A549 (cell line): ENCODE data around the gene USP32. TPM values are rescaled to one million over a fixed set of nuclear protein-coding genes. Genes with fewer than 3 reads are reported as not detected.

Experiments
- ATAC-seq, 2 experiments: fragments of 200-7000 bp in 1 of 2; fragments of >200 bp in 1 of 2; cut with Nextera tagmentation in 1 of 2; cut with Tn5 transposase in 1 of 2; 3 replicates each; pipeline versions ENCODE4 v1.8.0 to v1.9.1; 2018 to 2020; ENCODE audit warnings: mild to moderate bottlenecking in 1 of 2, moderate library complexity in 1 of 2
- CTCF ChIA-PET: fragments of 300-600 bp; sonication (Branson Sonifier 250); formaldehyde crosslinking; extraction: SDS; loops from one replicate; lab custom pipeline; 2021; ENCODE audit warnings: antibody characterized with exemption, inconsistent platforms; lab: Yijun Ruan, JAX
- POLR2A ChIA-PET: fragments of 350-600 bp; formaldehyde crosslinking; extraction: SDS; loops from one replicate; lab custom pipeline; 2021; ENCODE audit warnings: antibody characterized with exemption, inconsistent platforms; lab: Yijun Ruan, JAX
- DNase-seq, 2 experiments: peaks; one replicate each; pipeline versions ENCODE4 v3.0.0 to v3.0.0-alpha.2; 2011 to 2016; ENCODE audit warnings: low read depth in 1 of 2, low spot score in 1 of 2
- FAIRE-seq: peaks from 2 replicates; lab custom pipeline; 2011; peaks lifted over from hg19 to GRCh38; lab: Jason Lieb, UNC
- H3K27ac ChIP-seq, 2 experiments: fragments of >200 bp; sonication (Bioruptor Twin); formaldehyde crosslinking; 3 replicates each; pipeline ENCODE4 v1.5.1; 2016 to 2017
- H3K4me1 ChIP-seq: fragments of >200 bp; sonication (Bioruptor Twin); formaldehyde crosslinking; 3 replicates; pipeline ENCODE4 v1.6.1; 2016
- H3K4me2 ChIP-seq: fragments of >200 bp; sonication (Bioruptor Twin); formaldehyde crosslinking; 3 replicates; pipeline ENCODE4 v1.6.1; 2016
- H3K4me3 ChIP-seq: fragments of >200 bp; sonication (Bioruptor Twin); formaldehyde crosslinking; 3 replicates; pipeline ENCODE4 v1.5.1; 2016
- H3K9me3 ChIP-seq: fragments of >200 bp; sonication (Bioruptor Twin); formaldehyde crosslinking; 3 replicates; pipeline ENCODE4 v1.6.1; 2016
- CEBPB ChIP-seq, 2 experiments: fragments of >200 bp in 1 of 2; sonication (Bioruptor Twin) in 1 of 2; formaldehyde crosslinking in 1 of 2; IDR thresholded peaks; 2 replicates each; pipeline ENCODE4 v1.6.1; 2012 to 2016
- CHD4 ChIP-seq: fragments of 200-600 bp; sonication (generic); IDR thresholded peaks from 2 replicates; pipeline ENCODE4 v1.6.1; 2016; ENCODE audit warnings: antibody characterized with exemption, mild to moderate bottlenecking, borderline replicate concordance
- EHF ChIP-seq: fragments of 250-450 bp; sonication (Bioruptor Pico); IDR thresholded peaks from 2 replicates; pipeline ENCODE4 v1.5.0; 2020; ENCODE audit warnings: mild to moderate bottlenecking
- EHMT2 ChIP-seq: fragments of 200-600 bp; sonication (generic); IDR thresholded peaks from 2 replicates; pipeline ENCODE4 v1.6.1; 2016; ENCODE audit warnings: antibody characterized with exemption, low read depth, mild to moderate bottlenecking, moderate library complexity
- ESRRA ChIP-seq: fragments of 150-350 bp; IDR thresholded peaks from 2 replicates; pipeline ENCODE4 v1.6.1; 2014; ENCODE audit warnings: mild to moderate bottlenecking, low read length, borderline replicate concordance
- FOXS1 ChIP-seq: fragments of 250-450 bp; sonication (Bioruptor Pico); IDR thresholded peaks from 2 replicates; pipeline ENCODE4 v1.5.0; 2020; ENCODE audit warnings: mild to moderate bottlenecking, moderate library complexity
- GATA3 ChIP-seq: IDR thresholded peaks from 2 replicates; pipeline ENCODE4 v1.6.1; 2012; ENCODE audit warnings: borderline replicate concordance
- HDAC2 ChIP-seq: fragments of 200-600 bp; sonication (generic); IDR thresholded peaks from 2 replicates; pipeline ENCODE4 v1.6.1; 2016
- HOXA7 ChIP-seq: fragments of 250-450 bp; sonication (Bioruptor Pico); IDR thresholded peaks from 2 replicates; pipeline ENCODE4 v1.5.0; 2020; ENCODE audit warnings: mild to moderate bottlenecking, moderate library complexity
- HOXB13 ChIP-seq: fragments of 250-450 bp; sonication (Bioruptor Pico); IDR thresholded peaks from 2 replicates; pipeline ENCODE4 v1.5.0; 2020; ENCODE audit warnings: low read depth, mild to moderate bottlenecking, moderate library complexity
- JUN ChIP-seq, 2 experiments: fragments of >200 bp; sonication (Bioruptor Twin); formaldehyde crosslinking; IDR thresholded peaks; 2 replicates in 1 of 2; 3 replicates in 1 of 2; pipeline ENCODE4 v1.6.1; 2016 to 2017
- JUNB ChIP-seq: fragments of >200 bp; sonication (Bioruptor Twin); formaldehyde crosslinking; IDR thresholded peaks from 2 replicates; pipeline ENCODE4 v1.6.1; 2016
- KDM1A ChIP-seq: fragments of 200-600 bp; sonication (generic); IDR thresholded peaks from 2 replicates; pipeline ENCODE4 v1.6.1; 2016; ENCODE audit warnings: low read depth, mild to moderate bottlenecking
- MAFK ChIP-seq: fragments of 450-650 bp; IDR thresholded peaks from 2 replicates; pipeline ENCODE4 v1.6.1; 2014; ENCODE audit not compliant: partially characterized antibody
- MAZ ChIP-seq: fragments of 150-350 bp; IDR thresholded peaks from 2 replicates; pipeline ENCODE4 v1.6.1; 2014; ENCODE audit warnings: antibody characterized with exemption, low read depth, low read length, borderline replicate concordance
- NPAS2 ChIP-seq: fragments of 250-450 bp; sonication (Bioruptor Pico); IDR thresholded peaks from 2 replicates; pipeline ENCODE4 v1.8.0; 2022; ENCODE audit warnings: mild to moderate bottlenecking, moderate library complexity, borderline replicate concordance
- POLR2A ChIP-seq: IDR thresholded peaks from 2 replicates; pipeline ENCODE4 v1.6.1; 2012; ENCODE audit warnings: mild to moderate bottlenecking, low read length
- POLR2AphosphoS2 ChIP-seq: conservative IDR thresholded peaks from 2 replicates; pipeline ENCODE4 v1.6.1; 2012; ENCODE audit warnings: low read length, improper control_type of control experiment, inconsistent platforms
- RARB ChIP-seq: fragments of 250-450 bp; sonication (Bioruptor Pico); IDR thresholded peaks from 2 replicates; pipeline ENCODE4 v1.8.0; 2021; ENCODE audit warnings: mild to moderate bottlenecking, moderate library complexity
- RCOR1 ChIP-seq: fragments of 150-350 bp; IDR thresholded peaks from 2 replicates; pipeline ENCODE4 v1.6.1; 2014; ENCODE audit warnings: antibody characterized with exemption, low read length, low read depth
- RFX5 ChIP-seq: fragments of 450-650 bp; IDR thresholded peaks from 2 replicates; pipeline ENCODE4 v1.7.1; 2014; ENCODE audit warnings: antibody characterized with exemption, mild to moderate bottlenecking, moderate library complexity
- SMC3 ChIP-seq: fragments of >200 bp; sonication (Bioruptor Twin); formaldehyde crosslinking; IDR thresholded peaks from 3 replicates; pipeline ENCODE4 v1.6.1; 2018; ENCODE audit warnings: inconsistent platforms
- SREBF2 ChIP-seq: fragments of 450-650 bp; IDR thresholded peaks from 2 replicates; pipeline ENCODE4 v1.6.1; 2014; ENCODE audit warnings: mild to moderate bottlenecking, moderate library complexity
- ZC3H11A ChIP-seq: fragments of 450-650 bp; IDR thresholded peaks from 2 replicates; pipeline ENCODE4 v1.6.1; 2014; ENCODE audit warnings: antibody characterized with exemption, mild to moderate bottlenecking
- ZFP36 ChIP-seq: fragments of 450-650 bp; IDR thresholded peaks from 2 replicates; pipeline ENCODE4 v1.6.1; 2014; ENCODE audit warnings: borderline replicate concordance; ENCODE audit not compliant: partially characterized antibody
- ZNF302 ChIP-seq: fragments of 250-450 bp; sonication (Bioruptor Pico); IDR thresholded peaks from 2 replicates; pipeline ENCODE4 v1.9.0; 2021; ENCODE audit warnings: inconsistent platforms, mild to moderate bottlenecking, moderate library complexity
- WGBS: methylation state at CpG from one replicate; pipeline ENCODE4 v1.1.6; 2017; ENCODE audit errors: missing lambda C conversion rate; 5-methylcytosine and 5-hydroxymethylcytosine counted together
- polyA plus RNA-seq, 4 experiments: library from polyadenylated mRNA; depleted of rRNA in 3 of 4; stranded (reverse); fragments of >200 nt; fragmentation: RNase III in 1 of 4; extraction: RNeasy Plus Mini Kit Qiagen cat#74134 plus additional on column Dnase treatment in 1 of 4; gene quantifications; 2 replicates in 3 of 4; 3 replicates in 1 of 4; pipeline ENCODE4 v1.2.3, GENCODE V29; 2011 to 2017
- TF ChIP-seq, protein P1 (sequence below): fragments of 150-350 bp; IDR thresholded peaks from 2 replicates; pipeline ENCODE4 v1.6.1; 2014; ENCODE audit warnings: low read depth, mild to moderate bottlenecking, low read length
- TF ChIP-seq, protein P2 (sequence below): fragments of >200 bp; sonication (Bioruptor Twin); formaldehyde crosslinking; IDR thresholded peaks from 3 replicates; pipeline ENCODE4 v1.6.1; 2016
- TF ChIP-seq, protein P3 (sequence below): fragments of 250-450 bp; sonication (Bioruptor Pico); IDR thresholded peaks from 2 replicates; pipeline ENCODE4 v1.5.0; 2021; ENCODE audit warnings: mild to moderate bottlenecking, moderate library complexity, borderline replicate concordance
- TF ChIP-seq, protein P4 (sequence below): fragments of 250-450 bp; sonication (Bioruptor Pico); IDR thresholded peaks from 2 replicates; pipeline ENCODE4 v1.5.0; 2020; ENCODE audit warnings: low read depth, mild to moderate bottlenecking, moderate library complexity

Gene USP32
- polyA plus RNA-seq, 2 of the 4 experiments (the other 2 are of a cell fraction) = 35.4 to 52.2 TPM

DNA sequence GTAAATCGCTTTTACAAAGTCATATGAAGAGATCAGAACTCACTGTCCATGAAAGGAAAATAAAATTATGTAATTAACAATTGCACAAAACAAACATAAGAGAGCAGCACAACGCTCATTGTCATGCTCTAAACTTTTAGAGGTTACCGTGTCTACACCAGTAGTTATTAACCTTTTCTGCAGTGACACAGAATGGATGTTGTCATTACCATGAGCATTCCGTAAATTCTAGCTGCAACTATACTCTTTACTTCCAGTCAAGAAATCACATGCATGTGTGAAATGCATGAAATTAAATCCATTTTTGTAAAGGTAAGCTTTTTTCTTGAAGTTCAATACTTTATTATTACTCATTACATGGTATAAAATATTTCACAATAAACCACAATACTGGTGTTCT, 38.2 kb downstream of the USP32 start:
- ChIA-PET POLR2A (no interaction called here), CTCF (no interaction called here)
- Histone ChIP-seq H3K4me3 (no peak overlapping the region), H3K4me2 (peak overlapping the region; percentile 60), H3K9me3 (no peaks in the 10 kb centered on the region), H3K4me1 (peaks cover 49% of the 10 kb centered on the region), H3K27ac (no peak overlapping the region)
- DNase-seq = no peak
- WGBS = 84% methylated on average over 4 of the region's 4 CpGs
- no peak for FAIRE-seq
- TF ChIP-seq ZFP36 (no peak), KDM1A (no peak), ZC3H11A (no peak), RARB (no peak), SREBF2 (no peak), RCOR1 (no peak), POLR2AphosphoS2 (no peak), NPAS2 (CRISPR knock-in tag) (no peak), EHMT2 (no peak), ESRRA (no peak), RFX5 (no peak), SMC3 (no peak)
- TF ChIP-seq, protein P1, sequence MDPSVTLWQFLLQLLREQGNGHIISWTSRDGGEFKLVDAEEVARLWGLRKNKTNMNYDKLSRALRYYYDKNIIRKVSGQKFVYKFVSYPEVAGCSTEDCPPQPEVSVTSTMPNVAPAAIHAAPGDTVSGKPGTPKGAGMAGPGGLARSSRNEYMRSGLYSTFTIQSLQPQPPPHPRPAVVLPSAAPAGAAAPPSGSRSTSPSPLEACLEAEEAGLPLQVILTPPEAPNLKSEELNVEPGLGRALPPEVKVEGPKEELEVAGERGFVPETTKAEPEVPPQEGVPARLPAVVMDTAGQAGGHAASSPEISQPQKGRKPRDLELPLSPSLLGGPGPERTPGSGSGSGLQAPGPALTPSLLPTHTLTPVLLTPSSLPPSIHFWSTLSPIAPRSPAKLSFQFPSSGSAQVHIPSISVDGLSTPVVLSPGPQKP = no peak
- no peak for ATAC-seq

DNA sequence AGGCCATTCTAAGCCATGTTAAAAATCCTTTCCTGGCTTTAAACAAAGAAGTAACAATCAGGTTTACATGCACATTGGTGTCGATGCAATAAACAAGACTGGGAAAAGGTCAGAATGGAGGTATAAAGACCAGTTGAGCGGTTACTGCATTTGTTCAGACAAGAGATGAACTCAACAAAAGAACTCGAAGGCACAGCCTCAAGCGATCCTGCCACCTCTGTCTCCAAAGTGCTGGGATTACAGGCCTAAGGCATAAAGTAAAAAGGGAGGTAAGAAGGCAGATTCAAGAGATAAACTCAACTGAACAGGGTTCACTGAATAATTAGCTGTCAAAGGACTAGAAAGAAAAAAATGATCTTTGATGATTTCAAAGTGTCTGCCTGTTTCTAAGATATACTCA, 39.4 kb downstream of the USP32 start:
- CTCF ChIA-PET = no interaction called here
- DNase-seq (no peak), ATAC-seq (no peak), FAIRE-seq (no peak)
- POLR2A ChIA-PET = no interaction called here
- no peaks in the 10 kb centered on the region for H3K9me3 ChIP-seq
- H3K27ac ChIP-seq = no peak overlapping the region
- H3K4me3 ChIP-seq = no peak overlapping the region
- H3K4me2 ChIP-seq = no peak overlapping the region
- TF ChIP-seq HOXA7 (CRISPR knock-in tag) (no peak), RCOR1 (no peak), GATA3 (no peak), CHD4 (no peak), EHF (CRISPR knock-in tag) (no peak)
- TF ChIP-seq, protein P2, sequence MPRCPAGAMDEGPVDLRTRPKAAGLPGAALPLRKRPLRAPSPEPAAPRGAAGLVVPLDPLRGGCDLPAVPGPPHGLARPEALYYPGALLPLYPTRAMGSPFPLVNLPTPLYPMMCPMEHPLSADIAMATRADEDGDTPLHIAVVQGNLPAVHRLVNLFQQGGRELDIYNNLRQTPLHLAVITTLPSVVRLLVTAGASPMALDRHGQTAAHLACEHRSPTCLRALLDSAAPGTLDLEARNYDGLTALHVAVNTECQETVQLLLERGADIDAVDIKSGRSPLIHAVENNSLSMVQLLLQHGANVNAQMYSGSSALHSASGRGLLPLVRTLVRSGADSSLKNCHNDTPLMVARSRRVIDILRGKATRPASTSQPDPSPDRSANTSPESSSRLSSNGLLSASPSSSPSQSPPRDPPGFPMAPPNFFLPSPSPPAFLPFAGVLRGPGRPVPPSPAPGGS = no peak
- TF ChIP-seq, protein P3, sequence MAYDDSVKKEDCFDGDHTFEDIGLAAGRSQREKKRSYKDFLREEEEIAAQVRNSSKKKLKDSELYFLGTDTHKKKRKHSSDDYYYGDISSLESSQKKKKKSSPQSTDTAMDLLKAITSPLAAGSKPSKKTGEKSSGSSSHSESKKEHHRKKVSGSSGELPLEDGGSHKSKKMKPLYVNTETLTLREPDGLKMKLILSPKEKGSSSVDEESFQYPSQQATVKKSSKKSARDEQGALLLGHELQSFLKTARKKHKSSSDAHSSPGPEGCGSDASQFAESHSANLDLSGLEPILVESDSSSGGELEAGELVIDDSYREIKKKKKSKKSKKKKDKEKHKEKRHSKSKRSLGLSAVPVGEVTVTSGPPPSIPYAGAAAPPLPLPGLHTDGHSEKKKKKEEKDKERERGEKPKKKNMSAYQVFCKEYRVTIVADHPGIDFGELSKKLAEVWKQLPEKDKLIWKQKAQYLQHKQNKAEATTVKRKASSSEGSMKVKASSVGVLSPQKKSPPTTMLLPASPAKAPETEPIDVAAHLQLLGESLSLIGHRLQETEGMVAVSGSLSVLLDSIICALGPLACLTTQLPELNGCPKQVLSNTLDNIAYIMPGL (CRISPR knock-in tag) = no peak
- peaks cover 41% of the 10 kb centered on the region for H3K4me1 ChIP-seq
- 98% methylated on average over 4 of the region's 4 CpGs for WGBS

DNA sequence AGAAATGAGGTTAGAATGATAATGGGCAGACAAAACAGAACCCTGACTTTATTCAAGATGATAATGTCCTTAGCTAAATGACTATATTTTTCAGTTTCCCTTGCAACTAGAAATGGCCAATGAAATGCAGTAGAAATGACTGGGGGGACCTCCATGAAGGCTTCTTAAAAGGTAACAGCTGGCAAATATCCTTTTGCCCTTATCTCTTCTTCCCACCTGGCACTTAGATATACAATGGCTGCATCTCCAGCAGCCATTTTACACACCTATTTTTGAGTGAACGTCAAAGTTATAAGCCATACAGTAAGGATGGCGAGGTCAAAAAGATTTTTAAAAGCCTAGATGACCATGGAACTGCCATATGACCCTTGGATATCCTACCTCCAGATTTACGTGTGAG, 39.9 kb downstream of the USP32 start:
- ATAC-seq = no peak
- H3K4me2 ChIP-seq = no peak overlapping the region
- no peak overlapping the region for H3K4me3 ChIP-seq
- no peak for FAIRE-seq
- WGBS = 89% methylated on average over 3 of the region's 3 CpGs
- no peaks in the 10 kb centered on the region for H3K9me3 ChIP-seq
- H3K4me1 ChIP-seq = peaks cover 36% of the 10 kb centered on the region
- ChIA-PET CTCF (no interaction called here), POLR2A (no interaction called here)
- H3K27ac ChIP-seq = no peak overlapping the region
- no peak for DNase-seq
- no peak for TF ChIP-seq FOXS1
- TF ChIP-seq POLR2A = no peak
- TF ChIP-seq MAFK = no peak
- no peak for TF ChIP-seq GATA3
- TF ChIP-seq, protein P4, sequence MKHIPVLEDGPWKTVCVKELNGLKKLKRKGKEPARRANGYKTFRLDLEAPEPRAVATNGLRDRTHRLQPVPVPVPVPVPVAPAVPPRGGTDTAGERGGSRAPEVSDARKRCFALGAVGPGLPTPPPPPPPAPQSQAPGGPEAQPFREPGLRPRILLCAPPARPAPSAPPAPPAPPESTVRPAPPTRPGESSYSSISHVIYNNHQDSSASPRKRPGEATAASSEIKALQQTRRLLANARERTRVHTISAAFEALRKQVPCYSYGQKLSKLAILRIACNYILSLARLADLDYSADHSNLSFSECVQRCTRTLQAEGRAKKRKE (CRISPR knock-in tag) = no peak
- no peak for TF ChIP-seq JUNB
- no peak for TF ChIP-seq HDAC2
- TF ChIP-seq ZNF302 (CRISPR knock-in tag) = no peak
- TF ChIP-seq HOXB13 (CRISPR knock-in tag) = no peak
- TF ChIP-seq JUN (IDR thresholded peaks at IDR 0.05) = no peak
- TF ChIP-seq CEBPB (IDR thresholded peaks at IDR 0.05) = no peak
- TF ChIP-seq MAZ = no peak
